ENCODE data around the gene EPHB3. TPM values are rescaled to one million over a fixed set of nuclear protein-coding genes. Genes with fewer than 3 reads are reported as not detected.

Gene EPHB3
- total RNA-seq, 1 experiment from 2014 or later, result 6.0 TPM

GRCh38 chr3:184575701-184576100, 14.1 kb downstream of the EPHB3 start:
- TF ChIP-seq REST (IDR thresholded peaks at IDR 0.05; ENCODE audit: insufficient read depth in 1 of 2, low read depth in 2 of 2, low read length in 1 of 2) (no peak), CTCF (IDR thresholded peaks at IDR 0.05) (no peak), SIN3A (IDR thresholded peaks at IDR 0.05; ENCODE audit: borderline replicate concordance, insufficient read depth, low read depth, low read length) (no peak), TCF7L2 (IDR thresholded peaks at IDR 0.05; ENCODE audit: low read depth, low read length) (no peak), POLR2AphosphoS5 (IDR thresholded peaks at IDR 0.05; ENCODE audit: low read depth, low read length) (no peak)
- H3K36me3 ChIP-seq (ENCODE audit: control insufficient read depth, insufficient read depth, low read length), result no peaks in the 10 kb centered on the region
- ChIA-PET POLR2A (no interaction called here), CTCF (no interaction called here)
- ATAC-seq (no peak), DNase-seq (ENCODE audit: low read depth, low spot score) (no peak)
- in situ Hi-C loops (cut with HindIII; ENCODE audit: low pct_unique_long_range_greater_than_20kb, low sequenced_read_pairs) (no loop called here), intact Hi-C loops (cut with micrococcal nuclease; ENCODE audit: unreplicated experiment) (no loop called here)
- no peak overlapping the region for H3K4me3 ChIP-seq (ENCODE audit: low read depth in 2 of 2, low read length in 2 of 2)
- no peaks in the 10 kb centered on the region; the same call in 1 of the 2 replicates for H3K4me1 ChIP-seq (ENCODE audit: control insufficient read depth, insufficient read depth, low read length)
- H3K27ac ChIP-seq (ENCODE audit: low read length), result no peak overlapping the region
- no peaks in the 10 kb centered on the region for H3K27me3 ChIP-seq (ENCODE audit: control insufficient read depth, insufficient read depth, low read length)
- H3K9me3 ChIP-seq (ENCODE audit: control insufficient read depth, insufficient read depth, low read depth, low read length), result no peaks in the 10 kb centered on the region
- no TSS peak for BruUV-seq (replicated peaks)

GRCh38 chr3:184576457-184577240, 15.1 kb downstream of the EPHB3 start:
- Histone ChIP-seq H3K4me1 (ENCODE audit: control insufficient read depth, insufficient read depth, low read length) (no peaks in the 10 kb centered on the region; the same call in 1 of the 2 replicates), H3K27ac (ENCODE audit: low read length) (no peak overlapping the region), H3K9me3 (ENCODE audit: control insufficient read depth, insufficient read depth, low read depth, low read length) (no peaks in the 10 kb centered on the region), H3K36me3 (ENCODE audit: control insufficient read depth, insufficient read depth, low read length) (no peaks in the 10 kb centered on the region), H3K4me3 (ENCODE audit: low read depth in 2 of 2, low read length in 2 of 2) (no peak overlapping the region), H3K27me3 (ENCODE audit: control insufficient read depth, insufficient read depth, low read length) (no peaks in the 10 kb centered on the region)
- in situ Hi-C loops (cut with HindIII; ENCODE audit: low pct_unique_long_range_greater_than_20kb, low sequenced_read_pairs), result no loop called here
- DNase-seq (ENCODE audit: low read depth, low spot score) (no peak), ATAC-seq (no peak)
- CTCF ChIA-PET, result no interaction called here
- POLR2A ChIA-PET, result no interaction called here
- TF ChIP-seq SIN3A (IDR thresholded peaks at IDR 0.05; ENCODE audit: borderline replicate concordance, insufficient read depth, low read depth, low read length) (no peak), CTCF (IDR thresholded peaks at IDR 0.05) (no peak), POLR2AphosphoS5 (IDR thresholded peaks at IDR 0.05; ENCODE audit: low read depth, low read length) (no peak), REST (IDR thresholded peaks at IDR 0.05; ENCODE audit: insufficient read depth in 1 of 2, low read depth in 2 of 2, low read length in 1 of 2) (no peak), TCF7L2 (IDR thresholded peaks at IDR 0.05; ENCODE audit: low read depth, low read length) (no peak)
- no TSS peak for BruUV-seq (replicated peaks)
- intact Hi-C loops (cut with micrococcal nuclease; ENCODE audit: unreplicated experiment), result no loop called here

All from Panc1 (cell line).